WI38 (cell line): ENCODE results near the gene LILRB3.
A peak's percentile ranks its signal among the peaks of the same experiment; 100 is the strongest.
"Not testable (repeated sequence)": the region's sequence is repeated elsewhere in the genome, so short reads cannot be mapped to it uniquely, and the experiment has no call there.

Experiments used
- H3K4me3 ChIP-seq: 2 replicates; pipeline ENCODE4 v1.5.1; 2011; ENCODE audit warnings: low read depth, mild to moderate bottlenecking, control low read depth, low read length
- TF ChIP-seq, protein P1 (sequence below): IDR thresholded peaks from 2 replicates; pipeline ENCODE4 v1.5.1; 2012; ENCODE audit warnings: low read depth, mild to moderate bottlenecking, control low read depth, low read length

Gene LILRB3

GRCh38 chr19:54186351-54186750 lies 36.5 kb downstream of the LILRB3 start:
- TF ChIP-seq, protein P1, sequence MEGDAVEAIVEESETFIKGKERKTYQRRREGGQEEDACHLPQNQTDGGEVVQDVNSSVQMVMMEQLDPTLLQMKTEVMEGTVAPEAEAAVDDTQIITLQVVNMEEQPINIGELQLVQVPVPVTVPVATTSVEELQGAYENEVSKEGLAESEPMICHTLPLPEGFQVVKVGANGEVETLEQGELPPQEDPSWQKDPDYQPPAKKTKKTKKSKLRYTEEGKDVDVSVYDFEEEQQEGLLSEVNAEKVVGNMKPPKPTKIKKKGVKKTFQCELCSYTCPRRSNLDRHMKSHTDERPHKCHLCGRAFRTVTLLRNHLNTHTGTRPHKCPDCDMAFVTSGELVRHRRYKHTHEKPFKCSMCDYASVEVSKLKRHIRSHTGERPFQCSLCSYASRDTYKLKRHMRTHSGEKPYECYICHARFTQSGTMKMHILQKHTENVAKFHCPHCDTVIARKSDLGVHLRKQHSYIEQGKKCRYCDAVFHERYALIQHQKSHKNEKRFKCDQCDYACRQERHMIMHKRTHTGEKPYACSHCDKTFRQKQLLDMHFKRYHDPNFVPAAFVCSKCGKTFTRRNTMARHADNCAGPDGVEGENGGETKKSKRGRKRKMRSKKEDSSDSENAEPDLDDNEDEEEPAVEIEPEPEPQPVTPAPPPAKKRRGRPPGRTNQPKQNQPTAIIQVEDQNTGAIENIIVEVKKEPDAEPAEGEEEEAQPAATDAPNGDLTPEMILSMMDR = no peak
- no peak overlapping the region for H3K4me3 ChIP-seq

DNA sequence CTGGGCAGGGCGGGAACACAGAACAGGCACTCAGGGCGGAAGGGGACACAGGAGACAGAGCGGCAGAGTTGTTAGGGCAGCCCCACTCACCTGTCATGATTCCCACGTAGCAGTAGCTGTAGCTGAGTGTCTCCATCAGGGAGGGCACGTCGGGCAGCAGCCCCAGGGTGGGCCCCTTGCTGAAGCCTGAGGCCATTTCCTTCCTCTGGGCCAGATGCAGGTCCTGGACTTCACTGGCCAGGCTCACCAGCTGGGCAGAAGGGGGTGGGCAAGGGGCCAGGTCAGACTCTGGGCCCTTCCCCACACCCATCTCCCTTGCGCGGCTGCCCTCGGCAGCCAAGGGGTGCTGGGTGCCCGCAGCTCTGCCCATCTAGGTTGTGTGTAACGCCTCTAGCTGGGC lies 39.4 kb downstream of the LILRB3 start:
- TF ChIP-seq, protein P1 = no peak
- no peak overlapping the region for H3K4me3 ChIP-seq

- not testable (repeated sequence) for H3K4me3 ChIP-seq
Observed at GRCh38 chr19:54181894-54182293, 40.9 kb downstream of the LILRB3 start.

GRCh38 chr19:54180691-54181091 lies 42.1 kb downstream of the LILRB3 start:
- no peak overlapping the region for H3K4me3 ChIP-seq
- TF ChIP-seq, protein P1 = no peak

- no peak overlapping the region for H3K4me3 ChIP-seq
- TF ChIP-seq, protein P1 = peak; percentile 42
Observed at GRCh38 chr19:54179921-54180461, 42.8 kb downstream of the LILRB3 start.

DNA sequence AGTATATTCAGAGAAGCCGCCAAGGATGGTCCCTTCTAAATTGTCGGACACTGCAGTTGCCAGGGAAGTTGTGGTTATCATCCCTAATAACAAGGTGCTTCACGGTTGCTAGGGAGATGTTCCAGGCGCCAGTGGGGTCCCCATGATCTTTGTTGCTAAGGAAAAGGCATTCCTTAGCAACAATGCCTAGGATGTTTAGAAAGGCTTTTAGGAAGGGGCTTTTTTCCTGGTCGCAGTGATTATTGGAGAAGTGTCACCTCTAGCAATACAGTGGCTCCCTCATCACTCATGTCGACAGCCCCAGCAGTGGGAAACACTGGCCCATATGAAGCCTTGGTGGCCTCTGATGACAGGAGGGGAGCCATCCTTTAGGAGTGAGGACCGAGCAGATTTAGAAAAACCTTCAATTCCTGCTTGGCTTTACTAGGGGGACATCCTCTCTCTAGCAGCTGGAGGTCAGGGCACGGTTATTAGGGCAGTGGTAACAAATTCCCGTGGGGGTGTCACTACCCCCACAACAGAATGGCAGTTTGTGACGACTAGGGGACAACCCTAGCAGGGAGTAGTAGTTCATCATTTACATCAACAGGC lies 43.5 kb downstream of the LILRB3 start:
- TF ChIP-seq, protein P1 = no peak
- H3K4me3 ChIP-seq = no peak overlapping the region

DNA sequence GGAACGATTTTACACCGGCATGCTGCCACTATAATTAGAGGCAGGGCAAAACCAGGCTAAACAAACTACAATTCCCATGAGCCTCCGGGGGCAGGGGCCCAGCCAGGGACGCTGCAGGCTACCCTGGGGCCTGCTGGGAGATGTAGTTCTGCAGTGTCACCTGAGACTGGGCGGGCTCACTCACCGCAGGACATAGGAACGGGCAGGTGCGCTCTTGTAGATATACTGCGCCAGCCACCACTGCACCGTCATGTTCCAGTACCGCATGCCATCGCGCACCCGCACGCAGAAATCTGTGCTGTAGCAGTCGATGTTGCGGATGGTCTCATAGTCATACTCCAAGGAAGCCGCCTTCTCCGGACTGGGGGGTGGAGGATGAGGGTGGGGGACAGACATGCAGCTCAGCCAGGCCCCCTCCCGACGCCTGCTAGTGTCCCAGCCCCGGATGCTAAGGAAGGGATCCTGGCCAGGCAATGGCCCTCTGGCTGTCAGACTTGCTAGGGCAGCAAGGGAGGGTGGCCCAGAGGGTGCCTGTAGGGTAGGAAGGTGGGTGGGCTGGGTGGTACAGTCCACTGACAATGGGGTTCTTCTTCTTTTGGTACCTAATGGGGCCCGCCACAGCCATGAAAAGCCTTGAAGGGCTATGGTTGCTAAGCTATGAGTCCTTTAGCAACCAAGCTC lies 44.1 kb downstream of the LILRB3 start:
- no peak overlapping the region for H3K4me3 ChIP-seq
- TF ChIP-seq, protein P1 = no peak
